GM23338 (cell line): ENCODE results near the gene RELL1. TPM values are rescaled to one million over a fixed set of nuclear protein-coding genes. Genes with fewer than 3 reads are reported as not detected.
A peak's percentile ranks its signal among the peaks of the same experiment; 100 is the strongest.

Experiments used
- ATAC-seq: fragments of 200-7000 bp; cut with Tn5 transposase; 3 replicates; pipeline ENCODE4 v1.9.1; 2020
- DNase-seq: peaks from one replicate; pipeline ENCODE4 v3.0.0-alpha.2; 2015; ENCODE audit warnings: low spot score
- H2AFZ ChIP-seq: fragments of 200-600 bp; sonication (generic); 2 replicates; pipeline ENCODE4 v1.8.0; 2016; ENCODE audit warnings: antibody characterized with exemption, mild to moderate bottlenecking, moderate library complexity
- H3F3A ChIP-seq: fragments of 200-600 bp; sonication (generic); replicated peaks from 2 replicates; pipeline ENCODE4 v1.8.0; 2017; ENCODE audit warnings: antibody characterized with exemption, mixed run types, low read depth
- H3K27ac ChIP-seq: fragments of 200-600 bp; sonication (generic); 2 replicates; pipeline ENCODE4 v1.6.1; 2016; ENCODE audit warnings: low read depth
- H3K27me3 ChIP-seq: fragments of 200-600 bp; sonication (generic); 2 replicates; pipeline ENCODE4 v1.8.0; 2016; ENCODE audit warnings: mild to moderate bottlenecking, mixed run types, moderate library complexity; ENCODE audit not compliant: insufficient read depth
- H3K36me3 ChIP-seq: fragments of 200-600 bp; sonication (generic); 2 replicates; pipeline ENCODE4 v1.8.0; 2016; ENCODE audit warnings: mild to moderate bottlenecking; ENCODE audit not compliant: insufficient read depth
- H3K4me1 ChIP-seq: fragments of 200-600 bp; sonication (generic); 2 replicates; pipeline ENCODE4 v1.8.0; 2016; ENCODE audit warnings: mild to moderate bottlenecking, moderate library complexity; ENCODE audit not compliant: insufficient read depth
- H3K4me2 ChIP-seq: fragments of 200-600 bp; sonication (generic); 2 replicates; pipeline ENCODE4 v1.7.1; 2017; ENCODE audit warnings: mixed run types
- H3K4me3 ChIP-seq: fragments of 200-600 bp; sonication (generic); 2 replicates; pipeline ENCODE4 v1.6.1; 2016; ENCODE audit warnings: mixed run types
- H3K79me2 ChIP-seq: fragments of 200-600 bp; sonication (generic); replicated peaks from 2 replicates; pipeline ENCODE4 v1.8.0; 2017; ENCODE audit warnings: mild to moderate bottlenecking; ENCODE audit not compliant: insufficient read depth
- H3K9me2 ChIP-seq: fragments of 200-600 bp; sonication (generic); 2 replicates; pipeline ENCODE4 v1.8.0; 2017; ENCODE audit not compliant: insufficient read depth
- H4K20me1 ChIP-seq: fragments of 200-600 bp; sonication (generic); replicated peaks from 2 replicates; pipeline ENCODE4 v1.8.0; 2017; ENCODE audit warnings: mild to moderate bottlenecking; ENCODE audit not compliant: insufficient read depth
- H3K27ac Mint-ChIP-seq: 2 replicates; pipeline ENCODE4 v1.8.0; 2020; ENCODE audit warnings: inconsistent platforms, mild to moderate bottlenecking, moderate library complexity, mixed read lengths
- H3K27me3 Mint-ChIP-seq: 3 replicates; pipeline ENCODE4 v1.8.0; 2022; ENCODE audit warnings: low read depth, mild to moderate bottlenecking, moderate library complexity, mixed read lengths, inconsistent platforms; ENCODE audit not compliant: insufficient read depth, poor library complexity
- H3K36me3 Mint-ChIP-seq: 3 replicates; pipeline ENCODE4 v1.8.0; 2021; ENCODE audit warnings: low read depth, mild to moderate bottlenecking, inconsistent platforms, moderate library complexity, mixed read lengths
- H3K4me1 Mint-ChIP-seq: 3 replicates; pipeline ENCODE4 v1.8.0; 2020; ENCODE audit warnings: mild to moderate bottlenecking, inconsistent platforms, mixed read lengths
- H3K4me3 Mint-ChIP-seq: 3 replicates; pipeline ENCODE4 v1.8.0; 2021; ENCODE audit warnings: moderate library complexity, mild to moderate bottlenecking, inconsistent platforms, mixed read lengths
- H3K9me3 Mint-ChIP-seq: 3 replicates; pipeline ENCODE4 v1.8.0; 2020; ENCODE audit warnings: moderate library complexity, mild to moderate bottlenecking, inconsistent platforms, mixed read lengths
- CREB1 ChIP-seq: fragments of 250-450 bp; sonication (Bioruptor Pico); IDR thresholded peaks from 2 replicates; pipeline ENCODE4 v1.5.0; 2020; ENCODE audit warnings: low read depth, mild to moderate bottlenecking, moderate library complexity
- CTCF ChIP-seq, 2 experiments: fragments of 200-600 bp in 1 of 2; sonication (generic) in 1 of 2; conservative IDR thresholded peaks; 2 replicates each; pipeline versions ENCODE4 v1.5.1 to v1.6.1; 2016 to 2017; ENCODE audit warnings: antibody characterized with exemption in 2 of 2, low read depth in 2 of 2, mild to moderate bottlenecking in 2 of 2, moderate library complexity in 1 of 2
- ETS1 ChIP-seq: IDR thresholded peaks from 2 replicates; pipeline ENCODE4 v1.6.1; 2016; ENCODE audit warnings: antibody characterized with exemption
- EZH2 ChIP-seq: fragments of 200-600 bp; sonication (generic); IDR thresholded peaks from one replicate; pipeline ENCODE4 v1.8.0; 2017; ENCODE audit warnings: antibody characterized with exemption, mild to moderate bottlenecking, low read depth; ENCODE audit not compliant: unreplicated experiment
- EZH2phosphoT487 ChIP-seq: fragments of 200-600 bp; sonication (generic); IDR thresholded peaks from one replicate; pipeline ENCODE4 v1.8.1; 2018; ENCODE audit warnings: antibody characterized with exemption; ENCODE audit not compliant: unreplicated experiment
- JUNB ChIP-seq: IDR thresholded peaks from one replicate; pipeline ENCODE4 v1.6.1; 2016; ENCODE audit warnings: antibody characterized with exemption; ENCODE audit not compliant: unreplicated experiment
- NANOG ChIP-seq: IDR thresholded peaks from 2 replicates; pipeline ENCODE4 v1.6.1; 2016; ENCODE audit warnings: antibody characterized with exemption, borderline replicate concordance
- POLR2AphosphoS5 ChIP-seq: IDR thresholded peaks from 2 replicates; pipeline ENCODE4 v1.6.1; 2016; ENCODE audit warnings: antibody characterized with exemption, low read depth
- STAT1 ChIP-seq: IDR thresholded peaks from one replicate; pipeline ENCODE4 v1.6.1; 2016; ENCODE audit warnings: antibody characterized with exemption; ENCODE audit not compliant: unreplicated experiment
- ZNF114 ChIP-seq: fragments of 250-450 bp; sonication (Bioruptor Pico); IDR thresholded peaks from 2 replicates; pipeline ENCODE4 v1.5.0; 2020; ENCODE audit warnings: mild to moderate bottlenecking, moderate library complexity
- ZNF331 ChIP-seq: fragments of 250-450 bp; sonication (Bioruptor Pico); IDR thresholded peaks from 2 replicates; pipeline ENCODE4 v1.5.0; 2020; ENCODE audit warnings: low read depth, mild to moderate bottlenecking, moderate library complexity
- ZNF462 ChIP-seq: fragments of 250-450 bp; sonication (Bioruptor Pico); IDR thresholded peaks from 2 replicates; pipeline ENCODE4 v1.5.0; 2020; ENCODE audit warnings: mild to moderate bottlenecking, moderate library complexity
- polyA plus RNA-seq: library from polyadenylated mRNA; unstranded; fragments of >200 nt; fragmentation: Nextera tagmentation; extraction: Ambion mirVana; gene quantifications from 2 replicates; pipeline ENCODE4 v1.2.1, GENCODE V29; 2016
- total RNA-seq: library from RNA; depleted of rRNA; stranded (reverse); fragments of >200 nt; shearing (Covaris generic); gene quantifications from 2 replicates; pipeline ENCODE4 v1.2.3, GENCODE V29; 2014

The RELL1 gene
- total and polyA plus RNA-seq, 2 experiments from 2014 or later: 2.8 to 28.5 TPM

- no peak overlapping the region for H3K4me2 ChIP-seq
- no peak for DNase-seq
- Mint-ChIP-seq H3K4me3 (no peak overlapping the region), H3K27ac (no peak overlapping the region), H3K36me3 (no peaks in the 10 kb centered on the region; the same call in 2 of the 3 replicates), H3K9me3 (peaks cover 6% of the 10 kb centered on the region), H3K4me1 (peaks cover 20% of the 10 kb centered on the region), H3K27me3 (peaks cover 7% of the 10 kb centered on the region)
- H3K4me1 ChIP-seq: peaks cover 27% of the 10 kb centered on the region
- H3K27me3 ChIP-seq: peaks cover 12% of the 10 kb centered on the region
- TF ChIP-seq EZH2 (no peak), ZNF331 (no peak), JUNB (no peak)
- H3K27ac ChIP-seq: no peak overlapping the region
- no peaks in the 10 kb centered on the region for H3K36me3 ChIP-seq
- no peaks in the 10 kb centered on the region for H4K20me1 ChIP-seq
- no peaks in the 10 kb centered on the region for H3F3A ChIP-seq
- H3K4me3 ChIP-seq: no peak overlapping the region
- ATAC-seq: no peak
- no peak overlapping the region for H2AFZ ChIP-seq
- no peaks in the 10 kb centered on the region for H3K9me2 ChIP-seq
- no peaks in the 10 kb centered on the region for H3K79me2 ChIP-seq
Measured at GRCh38 chr4:37690976-37691375, 4.8 kb upstream of the RELL1 start.

DNA sequence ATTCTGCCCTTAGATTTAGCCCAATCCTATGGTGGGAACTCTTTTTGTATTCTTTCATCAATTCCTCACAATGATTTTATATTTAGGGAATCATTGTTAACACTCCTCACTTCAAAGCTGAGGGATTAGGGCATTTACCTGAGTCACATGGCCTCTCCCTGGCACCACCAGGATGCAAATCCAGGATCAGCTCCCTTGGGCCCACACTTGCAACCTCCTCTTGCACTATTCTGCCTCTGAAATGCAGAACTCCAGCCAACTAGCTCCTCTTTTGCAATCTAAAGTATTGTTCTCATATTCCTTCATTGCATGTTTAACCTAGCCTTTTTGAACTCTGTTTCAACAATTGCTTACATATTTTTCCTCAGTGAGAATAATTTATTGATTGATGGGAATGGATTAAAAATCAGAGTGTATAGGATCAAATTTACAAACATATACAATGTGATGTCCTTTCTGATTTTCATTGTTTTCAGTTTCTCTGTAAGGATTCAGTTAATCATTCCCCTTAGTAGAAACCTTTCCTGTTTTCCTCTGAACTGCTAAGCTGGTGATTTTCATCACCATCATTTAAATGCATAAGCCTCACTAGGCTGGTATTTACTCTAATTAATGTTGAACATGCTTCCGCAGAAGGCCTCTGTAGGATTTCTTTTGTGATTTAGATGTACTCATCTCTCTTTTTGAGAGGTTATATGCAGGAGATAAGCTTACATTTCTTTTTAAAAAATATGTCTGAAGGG, 3.3 kb upstream of the RELL1 start:
- H3K36me3 Mint-ChIP-seq: peaks cover 4% of the 10 kb centered on the region; the same call in 2 of the 3 replicates
- H4K20me1 ChIP-seq: peaks cover 4% of the 10 kb centered on the region; the same call in 1 of the 2 replicates
- no peaks in the 10 kb centered on the region for H3F3A ChIP-seq
- H3K4me1 ChIP-seq: peaks cover 32% of the 10 kb centered on the region
- peaks cover 4% of the 10 kb centered on the region; the same call in 1 of the 2 replicates for H3K79me2 ChIP-seq
- peak overlapping the region; percentile 52; the same call in 1 of the 2 replicates for H3K4me2 ChIP-seq
- ATAC-seq (no peak), DNase-seq (no peak)
- H3K4me3 ChIP-seq: no peak overlapping the region
- H3K27me3 Mint-ChIP-seq: peaks cover 10% of the 10 kb centered on the region
- H3K27ac Mint-ChIP-seq: no peak overlapping the region
- H3K27me3 ChIP-seq: peaks cover 22% of the 10 kb centered on the region
- peaks cover 29% of the 10 kb centered on the region for H3K4me1 Mint-ChIP-seq
- H3K36me3 ChIP-seq: no peaks in the 10 kb centered on the region
- peaks cover 6% of the 10 kb centered on the region for H3K9me3 Mint-ChIP-seq
- H3K27ac ChIP-seq: no peak overlapping the region
- H3K4me3 Mint-ChIP-seq: no peak overlapping the region
- H3K9me2 ChIP-seq: no peaks in the 10 kb centered on the region
- H2AFZ ChIP-seq: no peak overlapping the region
- TF ChIP-seq CREB1 (CRISPR knock-in tag) (no peak), ZNF114 (CRISPR knock-in tag) (no peak), NANOG (no peak), STAT1 (no peak), CTCF (conservative IDR thresholded peaks at IDR 0.05; ENCODE audit: low read depth in 2 of 2) (no peak), POLR2AphosphoS5 (no peak), ZNF462 (no peak), ZNF331 (no peak), ETS1 (no peak), EZH2phosphoT487 (no peak), JUNB (no peak)
